Endodermal cell (in vitro differentiated cells): ENCODE results near the gene TARS2. TPM values are rescaled to one million over a fixed set of nuclear protein-coding genes. Genes with fewer than 3 reads are reported as not detected.
A peak's percentile ranks its signal among the peaks of the same experiment; 100 is the strongest.

Experiments used
- DNase-seq: peaks from one replicate; pipeline ENCODE4 v3.0.0-alpha.2; 2017
- H3K27ac ChIP-seq: 2 replicates; pipeline ENCODE4 v1.5.1; 2013; ENCODE audit warnings: mild to moderate bottlenecking, low read depth, low read length, moderate library complexity
- H3K27me3 ChIP-seq: 2 replicates; pipeline ENCODE4 v1.6.1; 2013; ENCODE audit warnings: mild to moderate bottlenecking, low read length, moderate library complexity; ENCODE audit not compliant: insufficient read depth, control insufficient read depth, poor library complexity, severe bottlenecking
- H3K36me3 ChIP-seq: 2 replicates; pipeline ENCODE4 v1.7.0; 2013; ENCODE audit warnings: mild to moderate bottlenecking, low read length, moderate library complexity; ENCODE audit not compliant: control insufficient read depth, insufficient read depth
- H3K4me1 ChIP-seq: one replicate; pipeline ENCODE4 v1.7.0; 2013; ENCODE audit warnings: low read length; ENCODE audit not compliant: control insufficient read depth, insufficient read depth
- H3K4me3 ChIP-seq: 2 replicates; pipeline ENCODE4 v1.5.1; 2013; ENCODE audit warnings: mild to moderate bottlenecking, low read length, moderate library complexity
- H3K9ac ChIP-seq: 2 replicates; pipeline ENCODE4 v1.6.1; 2013; ENCODE audit warnings: mild to moderate bottlenecking, low read length, moderate library complexity; ENCODE audit not compliant: poor library complexity, severe bottlenecking; ENCODE audit errors: extremely low read depth
- H3K9me3 ChIP-seq: 2 replicates; pipeline ENCODE4 v1.6.1; 2013; ENCODE audit warnings: mild to moderate bottlenecking, low read length, moderate library complexity; ENCODE audit not compliant: control insufficient read depth
- H3K27ac Mint-ChIP-seq: 2 replicates; pipeline ENCODE4 v1.8.0; 2020; ENCODE audit warnings: mixed read lengths
- H3K27me3 Mint-ChIP-seq: 2 replicates; pipeline ENCODE4 v1.8.0; 2021; ENCODE audit warnings: mild to moderate bottlenecking, mixed read lengths; ENCODE audit not compliant: insufficient read depth
- H3K36me3 Mint-ChIP-seq: 2 replicates; pipeline ENCODE4 v1.8.0; 2020; ENCODE audit warnings: low read depth, mixed read lengths
- H3K4me1 Mint-ChIP-seq: 2 replicates; pipeline ENCODE4 v1.8.0; 2020; ENCODE audit warnings: mixed read lengths
- H3K4me3 Mint-ChIP-seq: 2 replicates; pipeline ENCODE4 v1.8.0; 2020; ENCODE audit warnings: mild to moderate bottlenecking, moderate library complexity, mixed read lengths
- H3K9me3 Mint-ChIP-seq: 2 replicates; pipeline ENCODE4 v1.8.0; 2020; ENCODE audit warnings: mild to moderate bottlenecking, mixed read lengths
- WGBS, 2 experiments: methylation state at CpG; one replicate each; pipeline versions ENCODE4 v1.1.5 to v1.1.7; 2013; ENCODE audit warnings: missing lambda C conversion rate in 2 of 2, mixed read lengths in 1 of 2; ENCODE audit not compliant: insufficient coverage in 1 of 2, insufficient read length in 1 of 2; 5-methylcytosine and 5-hydroxymethylcytosine counted together
- total RNA-seq, 2 donors: library from RNA; stranded (reverse); fragmentation: NEBNext Ultra II Directional in 1 of 2; extraction: Animal tissue kit (Norgen Biotek cat#: 25700) in 1 of 2; gene quantifications; 2 replicates in 1 of 2; 3 replicates in 1 of 2; pipeline ENCODE4 v1.2.1, GENCODE V29; 2021
- TF ChIP-seq, protein P1 (sequence below): fragments of 200-600 bp; sonication (generic); conservative IDR thresholded peaks from 2 replicates; pipeline ENCODE4 v1.5.0; 2021; ENCODE audit warnings: antibody characterized with exemption, mild to moderate bottlenecking

Gene TARS2
- total RNA-seq, 2 donors from 2014 or later = 32.9 to 39.4 TPM

DNA sequence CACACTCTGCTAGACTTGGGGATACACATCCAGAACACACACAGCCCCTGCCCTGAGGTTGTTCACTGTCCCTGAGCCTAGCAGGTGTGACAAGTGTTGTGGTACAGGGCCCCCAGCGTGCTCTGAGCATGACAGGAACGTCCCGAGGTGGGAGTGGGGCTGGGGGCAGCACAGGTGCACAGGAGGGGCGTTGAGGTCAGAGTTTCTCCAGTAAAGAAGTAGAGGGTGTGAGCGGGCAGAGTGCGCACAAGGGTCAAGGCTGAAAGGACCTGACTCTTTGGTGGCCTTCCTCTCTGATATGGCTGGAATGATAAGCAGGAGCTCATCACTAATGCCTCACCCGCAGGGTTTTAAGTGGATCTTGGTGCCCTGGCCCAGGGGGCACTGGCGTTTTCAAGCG, 27.0 kb downstream of the TARS2 start:
- no peaks in the 10 kb centered on the region for H3K4me1 ChIP-seq
- no peaks in the 10 kb centered on the region for H3K36me3 ChIP-seq
- Mint-ChIP-seq H3K4me1 (peaks cover 22% of the 10 kb centered on the region), H3K27me3 (no peaks in the 10 kb centered on the region), H3K36me3 (peaks cover 7% of the 10 kb centered on the region), H3K9me3 (no peaks in the 10 kb centered on the region), H3K27ac (no peak overlapping the region), H3K4me3 (peak overlapping the region; percentile 86)
- TF ChIP-seq, protein P1, sequence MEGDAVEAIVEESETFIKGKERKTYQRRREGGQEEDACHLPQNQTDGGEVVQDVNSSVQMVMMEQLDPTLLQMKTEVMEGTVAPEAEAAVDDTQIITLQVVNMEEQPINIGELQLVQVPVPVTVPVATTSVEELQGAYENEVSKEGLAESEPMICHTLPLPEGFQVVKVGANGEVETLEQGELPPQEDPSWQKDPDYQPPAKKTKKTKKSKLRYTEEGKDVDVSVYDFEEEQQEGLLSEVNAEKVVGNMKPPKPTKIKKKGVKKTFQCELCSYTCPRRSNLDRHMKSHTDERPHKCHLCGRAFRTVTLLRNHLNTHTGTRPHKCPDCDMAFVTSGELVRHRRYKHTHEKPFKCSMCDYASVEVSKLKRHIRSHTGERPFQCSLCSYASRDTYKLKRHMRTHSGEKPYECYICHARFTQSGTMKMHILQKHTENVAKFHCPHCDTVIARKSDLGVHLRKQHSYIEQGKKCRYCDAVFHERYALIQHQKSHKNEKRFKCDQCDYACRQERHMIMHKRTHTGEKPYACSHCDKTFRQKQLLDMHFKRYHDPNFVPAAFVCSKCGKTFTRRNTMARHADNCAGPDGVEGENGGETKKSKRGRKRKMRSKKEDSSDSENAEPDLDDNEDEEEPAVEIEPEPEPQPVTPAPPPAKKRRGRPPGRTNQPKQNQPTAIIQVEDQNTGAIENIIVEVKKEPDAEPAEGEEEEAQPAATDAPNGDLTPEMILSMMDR = no peak
- H3K4me3 ChIP-seq = no peak overlapping the region
- no peak for DNase-seq
- 96 to 97% methylated on average over 6 to 9 of the region's 9 CpGs for WGBS, 2 experiments
- H3K9me3 ChIP-seq = no peaks in the 10 kb centered on the region
- no peaks in the 10 kb centered on the region for H3K27me3 ChIP-seq
- no peak overlapping the region for H3K9ac ChIP-seq
- no peak overlapping the region for H3K27ac ChIP-seq

DNA sequence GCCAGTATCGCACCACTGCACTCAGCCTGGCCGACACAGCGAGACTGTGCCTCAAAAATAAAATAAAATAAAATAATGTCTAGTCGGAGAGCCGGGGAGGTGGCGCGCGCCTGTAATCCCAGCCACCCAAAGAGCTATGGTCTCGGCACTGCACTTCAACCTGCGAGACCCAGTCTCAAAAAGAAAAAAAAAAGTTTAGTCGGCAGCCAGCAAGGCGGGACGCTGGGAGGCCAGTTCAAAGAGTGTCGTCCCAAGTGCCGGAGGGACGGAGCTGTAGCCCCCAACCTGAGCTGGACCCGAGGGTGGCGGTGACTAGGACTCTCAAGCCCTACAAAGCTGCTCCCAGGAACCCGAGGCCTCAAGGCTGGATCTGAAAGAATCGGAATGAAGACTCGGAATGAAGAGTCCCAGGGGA, 27.7 kb downstream of the TARS2 start:
- Mint-ChIP-seq H3K4me3 (peak overlapping the region; percentile 86), H3K27ac (peak overlapping the region; percentile 96), H3K27me3 (no peaks in the 10 kb centered on the region), H3K4me1 (peaks cover 21% of the 10 kb centered on the region), H3K36me3 (peaks cover 7% of the 10 kb centered on the region), H3K9me3 (no peaks in the 10 kb centered on the region)
- no peaks in the 10 kb centered on the region for H3K9me3 ChIP-seq
- peak overlapping the region; percentile 74 for H3K9ac ChIP-seq
- DNase-seq = no peak
- no peaks in the 10 kb centered on the region for H3K36me3 ChIP-seq
- peak overlapping the region; percentile 90 for H3K4me3 ChIP-seq
- H3K27me3 ChIP-seq = no peaks in the 10 kb centered on the region
- TF ChIP-seq, protein P1 = no peak
- no peaks in the 10 kb centered on the region for H3K4me1 ChIP-seq
- peak overlapping the region; percentile 76 for H3K27ac ChIP-seq
- WGBS, 2 experiments = 38 to 46% methylated on average over 19 to 21 of the region's 21 CpGs

DNA sequence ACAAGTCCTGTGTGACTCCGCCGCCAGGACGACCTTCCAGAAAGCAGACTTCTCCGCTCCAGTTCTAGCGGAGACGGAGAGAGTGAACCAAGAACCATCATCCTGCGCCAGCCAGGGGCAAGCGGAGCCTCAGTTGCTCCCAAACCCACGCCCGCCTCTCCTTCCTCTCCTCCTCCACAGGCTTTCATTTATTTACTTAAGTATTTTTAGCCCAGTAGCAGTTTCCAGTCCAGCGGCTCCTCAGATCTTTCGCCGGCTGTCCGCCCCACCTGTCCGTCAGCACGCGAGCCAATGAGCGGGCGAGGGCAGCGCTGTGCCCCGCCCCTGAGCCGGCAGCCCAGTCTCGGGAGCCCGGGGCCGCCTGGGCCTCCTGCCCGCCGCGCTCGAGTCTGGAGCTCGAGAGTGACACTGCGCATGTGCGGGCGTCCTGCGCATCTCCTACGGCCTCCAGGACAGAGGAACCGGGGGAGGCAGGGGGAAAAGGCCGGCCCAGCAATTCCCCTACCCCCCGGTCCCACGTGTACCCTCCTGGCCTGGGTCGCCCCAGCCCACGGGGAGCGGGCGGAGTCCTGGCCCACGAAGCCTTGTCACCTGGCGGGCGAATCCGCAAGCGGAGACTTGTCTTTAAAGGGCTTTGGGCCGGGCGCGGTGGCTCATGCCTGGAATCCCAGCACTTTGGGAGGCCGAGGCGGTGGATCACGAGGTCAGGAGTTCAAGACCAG, 28.3 kb downstream of the TARS2 start, which contains the start of gene FALEC:
Gene FALEC (plus strand): TSS at position 425 of the 722 bp plus-strand sequence.
- peak within 1 kb of the TSS; percentile 76 for H3K27ac ChIP-seq

More for the DNA sequence above, 28.3 kb downstream of the TARS2 start, which contains the start of gene FALEC:
- Mint-ChIP-seq H3K27me3 (no peaks in the 10 kb centered on the region), H3K36me3 (peaks cover 7% of the 10 kb centered on the region), H3K4me1 (peaks cover 15% of the 10 kb centered on the region), H3K27ac (peak within 1 kb of the TSS; percentile 96), H3K4me3 (peak within 1 kb of the TSS; percentile 86), H3K9me3 (no peaks in the 10 kb centered on the region)
- Histone ChIP-seq H3K27me3 (no peaks in the 10 kb centered on the region), H3K4me1 (no peaks in the 10 kb centered on the region), H3K36me3 (no peaks in the 10 kb centered on the region), H3K9ac (peak within 1 kb of the TSS; percentile 74), H3K4me3 (peak within 1 kb of the TSS; percentile 90), H3K9me3 (no peaks in the 10 kb centered on the region)
- TF ChIP-seq, protein P1 = peak; percentile 22
- peak; percentile 99 for DNase-seq
- WGBS, 2 experiments = 4 to 6% methylated on average over 15 to 54 of the region's 54 CpGs
